GM23248 (cell line): Measurements from ENCODE around the gene SLAMF7. TPM values are rescaled to one million over a fixed set of nuclear protein-coding genes. Genes with fewer than 3 reads are reported as not detected.

ENCODE experiments used
- DNase-seq: peaks from one replicate; pipeline ENCODE4 v3.0.0-alpha.2; 2015
- H2AFZ ChIP-seq: fragments of 200-600 bp; sonication (generic); 2 replicates; pipeline ENCODE4 v1.6.1; 2016; ENCODE audit warnings: antibody characterized with exemption
- H3F3A ChIP-seq: fragments of 200-600 bp; sonication (generic); 2 replicates; pipeline ENCODE4 v1.6.1; 2016; ENCODE audit warnings: mild to moderate bottlenecking, antibody characterized with exemption, mixed run types; ENCODE audit not compliant: insufficient read depth
- H3K27ac ChIP-seq: fragments of 200-600 bp; sonication (generic); 2 replicates; pipeline ENCODE4 v1.5.1; 2016; ENCODE audit warnings: mild to moderate bottlenecking
- H3K27me3 ChIP-seq: fragments of 200-600 bp; sonication (generic); replicated peaks from 2 replicates; pipeline ENCODE4 v1.6.1; 2016; ENCODE audit warnings: mild to moderate bottlenecking; ENCODE audit not compliant: insufficient read depth
- H3K36me3 ChIP-seq: fragments of 200-600 bp; sonication (generic); 2 replicates; pipeline ENCODE4 v1.6.1; 2016; ENCODE audit warnings: low read depth, mild to moderate bottlenecking
- H3K4me1 ChIP-seq: fragments of 200-600 bp; sonication (generic); 2 replicates; pipeline ENCODE4 v1.6.1; 2016; ENCODE audit warnings: mild to moderate bottlenecking; ENCODE audit not compliant: insufficient read depth
- H3K4me2 ChIP-seq: fragments of 200-600 bp; sonication (generic); one replicate; pipeline ENCODE4 v1.6.1; 2016; ENCODE audit warnings: mild to moderate bottlenecking; ENCODE audit not compliant: unreplicated experiment
- H3K4me3 ChIP-seq: fragments of 200-600 bp; sonication (generic); 2 replicates; pipeline ENCODE4 v1.5.1; 2016; ENCODE audit warnings: mild to moderate bottlenecking
- H3K79me2 ChIP-seq: fragments of 200-600 bp; sonication (generic); 2 replicates; pipeline ENCODE4 v1.6.1; 2016; ENCODE audit warnings: mild to moderate bottlenecking; ENCODE audit not compliant: insufficient read depth
- H3K9ac ChIP-seq: fragments of 200-600 bp; sonication (generic); 2 replicates; pipeline ENCODE4 v1.6.1; 2016; ENCODE audit warnings: mild to moderate bottlenecking
- H3K9me2 ChIP-seq: fragments of 200-600 bp; sonication (generic); 2 replicates; pipeline ENCODE4 v1.6.1; 2016; ENCODE audit warnings: mixed run types, mild to moderate bottlenecking, moderate library complexity; ENCODE audit not compliant: insufficient read depth
- H3K9me3 ChIP-seq: fragments of 200-600 bp; sonication (generic); one replicate; pipeline ENCODE4 v1.6.1; 2017; ENCODE audit warnings: low read depth
- H4K20me1 ChIP-seq: fragments of 200-600 bp; sonication (generic); 2 replicates; pipeline ENCODE4 v1.6.0; 2016; ENCODE audit not compliant: insufficient read depth
- EZH2 ChIP-seq: fragments of 200-600 bp; sonication (generic); IDR thresholded peaks from 2 replicates; pipeline ENCODE4 v1.6.1; 2018; ENCODE audit warnings: antibody characterized with exemption, mild to moderate bottlenecking; ENCODE audit not compliant: insufficient read depth, poor library complexity, severe bottlenecking
- EZH2phosphoT487 ChIP-seq: fragments of 200-600 bp; sonication (generic); IDR thresholded peaks from 2 replicates; pipeline ENCODE4 v1.6.1; 2018; ENCODE audit warnings: antibody characterized with exemption, moderate library complexity, mild to moderate bottlenecking, low read depth; ENCODE audit not compliant: insufficient read depth
- WGBS, 2 experiments: methylation state at CpG; one replicate each; pipeline ENCODE4 v1.1.6; 2015 to 2017; ENCODE audit warnings: low lambda C conversion rate in 2 of 2, low coverage in 1 of 2; ENCODE audit errors: missing lambda C conversion rate in 2 of 2; 5-methylcytosine and 5-hydroxymethylcytosine counted together
- in situ Hi-C: fragments of 300-500 bp; cut with MboI; formaldehyde crosslinking; loops from 2 replicates; pipeline ENCODE4 v1.15.0; 2020
- polyA plus RNA-seq: library from polyadenylated mRNA; unstranded; fragments of >200 nt; fragmentation: Nextera tagmentation; extraction: Ambion mirVana; gene quantifications from 2 replicates; pipeline ENCODE4 v1.2.1, GENCODE V29; 2016
- total RNA-seq: library from RNA; depleted of rRNA; stranded (reverse); fragments of >200 nt; shearing (Covaris generic); gene quantifications from 2 replicates; pipeline ENCODE4 v1.2.3, GENCODE V29; 2014

Gene SLAMF7
- total and polyA plus RNA-seq, 2 experiments from 2014 or later = not detected

- TF ChIP-seq EZH2phosphoT487 = no peak
- no peak for TF ChIP-seq EZH2
- in situ Hi-C loops = no loop called here
- no peaks in the 10 kb centered on the region for H3F3A ChIP-seq
- peaks cover 5% of the 10 kb centered on the region; the same call in 1 of the 2 replicates for H3K27me3 ChIP-seq
- H3K27ac ChIP-seq = no peak overlapping the region
- no peak for DNase-seq
- H3K9me3 ChIP-seq = no peaks in the 10 kb centered on the region
- H2AFZ ChIP-seq = no peak overlapping the region
- H3K4me2 ChIP-seq = no peak overlapping the region
- H3K36me3 ChIP-seq = no peaks in the 10 kb centered on the region
- 0 to 5% methylated on average over 2 of the region's 2 CpGs for WGBS, 2 experiments
- no peaks in the 10 kb centered on the region for H3K79me2 ChIP-seq
- no peaks in the 10 kb centered on the region for H3K4me1 ChIP-seq
- no peaks in the 10 kb centered on the region for H4K20me1 ChIP-seq
- H3K9me2 ChIP-seq = no peaks in the 10 kb centered on the region
- no peak overlapping the region for H3K4me3 ChIP-seq
- no peak overlapping the region for H3K9ac ChIP-seq
These were observed 36.1 kb downstream of the SLAMF7 start for GRCh38 chr1:160774886-160775719.

- H3K27ac ChIP-seq = no peak overlapping the region
- no peak overlapping the region for H3K9ac ChIP-seq
- WGBS, 2 experiments = 19 to 44% methylated on average over 1 of the region's 1 CpG
- H3K27me3 ChIP-seq = 0 out of 2 replicates have a peak, but pooled peaks cover 5% of the 10 kb centered on the region
- H4K20me1 ChIP-seq = no peaks in the 10 kb centered on the region
- no peaks in the 10 kb centered on the region for H3K79me2 ChIP-seq
- H3K4me3 ChIP-seq = no peak overlapping the region
- no peak for TF ChIP-seq EZH2phosphoT487
- no peak for TF ChIP-seq EZH2
- H3K9me2 ChIP-seq = no peaks in the 10 kb centered on the region
- in situ Hi-C loops = no loop called here
- no peaks in the 10 kb centered on the region for H3K36me3 ChIP-seq
- H3K9me3 ChIP-seq = no peaks in the 10 kb centered on the region
- no peak overlapping the region for H3K4me2 ChIP-seq
- no peak for DNase-seq
- H2AFZ ChIP-seq = no peak overlapping the region
- H3K4me1 ChIP-seq = no peaks in the 10 kb centered on the region
- H3F3A ChIP-seq = no peaks in the 10 kb centered on the region
These were observed 37.1 kb downstream of the SLAMF7 start for GRCh38 chr1:160776178-160776577.

- H3K27me3 ChIP-seq = 0 out of 2 replicates have a peak, but pooled peaks cover 5% of the 10 kb centered on the region
- H4K20me1 ChIP-seq = no peaks in the 10 kb centered on the region
- whole genome bisulfite sequencing, 2 experiments = 13 to 24% methylated on average over 7 of the region's 7 CpGs
- no peaks in the 10 kb centered on the region for H3K79me2 ChIP-seq
- no peaks in the 10 kb centered on the region for H3K36me3 ChIP-seq
- no peak overlapping the region for H2AFZ ChIP-seq
- no peaks in the 10 kb centered on the region for H3K4me1 ChIP-seq
- peak; percentile 10 for DNase-seq
- no peaks in the 10 kb centered on the region for H3K9me2 ChIP-seq
- no peak overlapping the region for H3K27ac ChIP-seq
- no peak overlapping the region for H3K4me3 ChIP-seq
- H3F3A ChIP-seq = no peaks in the 10 kb centered on the region
- H3K4me2 ChIP-seq = no peak overlapping the region
- TF ChIP-seq EZH2phosphoT487 (no peak), EZH2 (no peak)
- no peaks in the 10 kb centered on the region for H3K9me3 ChIP-seq
- in situ Hi-C loops = no loop called here
- H3K9ac ChIP-seq = no peak overlapping the region
These were observed 38.5 kb downstream of the SLAMF7 start for GRCh38 chr1:160777486-160778089.

GRCh38 chr1:160778976-160779375 lies 39.9 kb downstream of the SLAMF7 start:
- H3K27ac ChIP-seq = no peak overlapping the region
- H3K4me3 ChIP-seq = no peak overlapping the region
- in situ Hi-C loops = no loop called here

More at GRCh38 chr1:160778976-160779375, 39.9 kb downstream of the SLAMF7 start:
- TF ChIP-seq EZH2 (no peak), EZH2phosphoT487 (no peak)
- Histone ChIP-seq H3K4me1 (no peaks in the 10 kb centered on the region), H3F3A (no peaks in the 10 kb centered on the region), H3K4me2 (no peak overlapping the region), H2AFZ (no peak overlapping the region), H3K79me2 (no peaks in the 10 kb centered on the region), H3K9ac (no peak overlapping the region), H3K9me3 (no peaks in the 10 kb centered on the region), H3K36me3 (no peaks in the 10 kb centered on the region), H4K20me1 (no peaks in the 10 kb centered on the region), H3K27me3 (no peaks in the 10 kb centered on the region), H3K9me2 (no peaks in the 10 kb centered on the region)
- no peak for DNase-seq
- 29 to 33% methylated on average over 6 of the region's 6 CpGs for WGBS, 2 experiments
